IMR-90 (cell line): ENCODE results near the gene TRAPPC3. TPM values are rescaled to one million over a fixed set of nuclear protein-coding genes. Genes with fewer than 3 reads are reported as not detected.

Source experiments
- ATAC-seq: fragments of 200-7000 bp; cut with Tn5 transposase; 2 replicates; pipeline ENCODE4 v1.9.1; 2020; ENCODE audit warnings: low read depth, mild to moderate bottlenecking, moderate library complexity
- BruUV-seq: library from RNA; stranded (reverse); fragments of 400-500 nt; replicated peaks from 2 replicates; lab custom pipeline; 2021; lab: Mats Ljungman, UMichigan
- CTCF ChIA-PET: fragments of 300-600 bp; formaldehyde crosslinking; extraction: SDS; loops from one replicate; lab custom pipeline; 2021; ENCODE audit warnings: antibody characterized with exemption; lab: Yijun Ruan, JAX
- POLR2A ChIA-PET: fragments of 300-600 bp; sonication (Branson Sonifier 250); formaldehyde crosslinking; loops from one replicate; lab custom pipeline; 2022; ENCODE audit warnings: antibody characterized with exemption; ENCODE audit not compliant: unreplicated experiment; lab: Charles Lee
- DNase-seq: peaks from one replicate; pipeline ENCODE4 v3.0.0; 2013
- H2AFZ ChIP-seq: replicated peaks from 2 replicates; pipeline ENCODE3; 2013; ENCODE audit warnings: low read length, mild to moderate bottlenecking; ENCODE audit not compliant: poor library complexity
- H2AK5ac ChIP-seq: 2 replicates; pipeline ENCODE4 v1.6.1; 2013; ENCODE audit warnings: low read depth, low read length, inconsistent platforms
- H2AK9ac ChIP-seq: replicated peaks from 2 replicates; pipeline ENCODE3; 2013; ENCODE audit warnings: mild to moderate bottlenecking, low read depth, low read length, moderate library complexity; ENCODE audit not compliant: poor library complexity
- H2BK120ac ChIP-seq: 2 replicates; pipeline ENCODE4 v1.6.1; 2013; ENCODE audit warnings: low read depth, low read length, inconsistent platforms
- H2BK15ac ChIP-seq: 3 replicates; pipeline ENCODE4 v1.6.1; 2013; ENCODE audit warnings: low read depth, low read length, inconsistent platforms
- H2BK20ac ChIP-seq: 2 replicates; pipeline ENCODE4 v1.6.1; 2013; ENCODE audit warnings: low read depth, mild to moderate bottlenecking, inconsistent platforms, low read length, moderate library complexity
- H2BK5ac ChIP-seq: 2 replicates; pipeline ENCODE4 v1.6.1; 2013; ENCODE audit warnings: mild to moderate bottlenecking, low read depth, low read length, inconsistent platforms; ENCODE audit not compliant: poor library complexity, severe bottlenecking
- H3K14ac ChIP-seq: replicated peaks from 2 replicates; pipeline ENCODE4 v1.6.1; 2013; ENCODE audit warnings: low read depth, low read length, inconsistent platforms
- H3K18ac ChIP-seq: 2 replicates; pipeline ENCODE4 v1.6.1; 2013; ENCODE audit warnings: low read depth, low read length, control low read depth
- H3K23ac ChIP-seq: 2 replicates; pipeline ENCODE4 v1.6.1; 2013; ENCODE audit warnings: low read depth, low read length, inconsistent platforms
- H3K27ac ChIP-seq: 2 replicates; pipeline ENCODE4 v1.5.1; 2013; ENCODE audit warnings: mild to moderate bottlenecking, control low read depth, low read length; ENCODE audit not compliant: insufficient read depth
- H3K27me3 ChIP-seq: 2 replicates; pipeline ENCODE4 v1.6.1; 2013; ENCODE audit warnings: low read length; ENCODE audit not compliant: control insufficient read depth, insufficient read depth
- H3K36me3 ChIP-seq: 2 replicates; pipeline ENCODE4 v1.6.1; 2013; ENCODE audit warnings: low read length, mixed read lengths; ENCODE audit not compliant: control insufficient read depth, insufficient read depth
- H3K4ac ChIP-seq: 2 replicates; pipeline ENCODE4 v1.6.1; 2013; ENCODE audit warnings: low read depth, low read length, inconsistent platforms
- H3K4me1 ChIP-seq: 2 replicates; pipeline ENCODE4 v1.6.1; 2013; ENCODE audit warnings: low read length, mixed read lengths; ENCODE audit not compliant: control insufficient read depth, insufficient read depth
- H3K4me2 ChIP-seq: 2 replicates; pipeline ENCODE4 v1.6.1; 2013; ENCODE audit warnings: low read depth, mild to moderate bottlenecking, control low read depth, low read length, moderate library complexity
- H3K4me3 ChIP-seq: 2 replicates; pipeline ENCODE4 v1.5.1; 2013; ENCODE audit warnings: low read depth, mild to moderate bottlenecking, control low read depth, low read length, moderate library complexity; ENCODE audit not compliant: insufficient read depth
- H3K56ac ChIP-seq: 2 replicates; pipeline ENCODE4 v1.6.1; 2013; ENCODE audit warnings: low read length, inconsistent platforms; ENCODE audit not compliant: insufficient read depth; ENCODE audit errors: extremely low read depth
- H3K79me1 ChIP-seq, 2 experiments: 2 replicates each; pipeline ENCODE4 v1.6.1; 2013; ENCODE audit warnings: low read length in 2 of 2, inconsistent platforms in 1 of 2, low read depth in 1 of 2
- H3K9ac ChIP-seq: 2 replicates; pipeline ENCODE4 v1.6.1; 2013; ENCODE audit warnings: low read depth, low read length, control low read depth
- H3K9me1 ChIP-seq: 2 replicates; pipeline ENCODE4 v1.6.1; 2013; ENCODE audit warnings: low read length, inconsistent platforms; ENCODE audit not compliant: insufficient read depth
- H3K9me3 ChIP-seq: 2 replicates; pipeline ENCODE4 v1.6.1; 2013; ENCODE audit warnings: low read length; ENCODE audit not compliant: control insufficient read depth, insufficient read depth
- H4K20me1 ChIP-seq: 2 replicates; pipeline ENCODE4 v1.6.1; 2013; ENCODE audit warnings: low read length, inconsistent platforms; ENCODE audit not compliant: insufficient read depth
- H4K5ac ChIP-seq: 2 replicates; pipeline ENCODE4 v1.6.1; 2013; ENCODE audit warnings: mild to moderate bottlenecking, low read depth, low read length, control low read depth
- H4K8ac ChIP-seq, 2 experiments: 2 replicates each; pipeline ENCODE4 v1.6.1; 2013; ENCODE audit warnings: low read depth in 2 of 2, low read length in 2 of 2, control low read depth in 1 of 2, inconsistent platforms in 1 of 2
- H4K91ac ChIP-seq: 2 replicates; pipeline ENCODE4 v1.6.1; 2013; ENCODE audit warnings: low read depth, low read length, inconsistent platforms; ENCODE audit not compliant: insufficient read depth
- RCOR1 ChIP-seq: IDR thresholded peaks from 2 replicates; pipeline ENCODE4 v1.6.1; 2012; ENCODE audit warnings: mild to moderate bottlenecking, low read length, improper control_type of control experiment; ENCODE audit not compliant: insufficient replicate concordance
- SMC3 ChIP-seq: fragments of 150-350 bp; IDR thresholded peaks from 2 replicates; pipeline ENCODE4 v1.6.1; 2016; ENCODE audit warnings: low read depth, mild to moderate bottlenecking, antibody characterized with exemption, low read length, moderate library complexity
- WGBS, 2 experiments: methylation state at CpG; one replicate each; pipeline versions ENCODE4 v1.1.5 to v1.1.7; 2013; ENCODE audit warnings: missing lambda C conversion rate in 2 of 2; ENCODE audit not compliant: insufficient read length in 1 of 2; ENCODE audit errors: extremely low coverage in 2 of 2; 5-methylcytosine and 5-hydroxymethylcytosine counted together
- dilution Hi-C: fragments of 300-500 bp; cut with HindIII; formaldehyde crosslinking; loops from one replicate; pipeline ENCODE4 v1.14.3; 2018; ENCODE audit warnings: low sequenced_read_pairs; ENCODE audit not compliant: unreplicated experiment
- in situ Hi-C: fragments of 300-500 bp; cut with MboI; formaldehyde crosslinking; loops from 3 replicates; pipeline ENCODE4 v1.14.3; 2019; ENCODE audit warnings: low sequenced_read_pairs, inconsistent platforms, mixed read lengths
- intact Hi-C: fragments of 100-400 bp; cut with micrococcal nuclease; formaldehyde crosslinking; loops from 2 replicates; pipeline ENCODE4 v1.10.0; 2022
- polyA plus RNA-seq, 3 experiments: library from polyadenylated mRNA; depleted of rRNA; stranded (reverse); fragments of >200 nt; gene quantifications; 2 replicates each; pipeline ENCODE4 v1.2.3, GENCODE V29; 2012; ENCODE audit warnings: low replicate concordance in 1 of 3
- total RNA-seq: library from RNA; depleted of rRNA; stranded (reverse); fragments of >200 nt; gene quantifications from 2 replicates; pipeline ENCODE4 v1.2.3, GENCODE V29; 2012

TRAPPC3 gene
- total and polyA plus RNA-seq, 2 of the 4 experiments (the other 2 are of a cell fraction), result 76.0 to 77.8 TPM

GRCh38 chr1:36118447-36119204 is 30.7 kb downstream of the TRAPPC3 start:
- no TSS peak for BruUV-seq
- Histone ChIP-seq H3K4me2 (no peak overlapping the region), H4K20me1 (no peaks in the 10 kb centered on the region; the same call in 1 of the 2 replicates), H3K18ac (no peak overlapping the region), H2BK20ac (no peak overlapping the region), H3K23ac (no peak overlapping the region), H3K9me1 (no peaks in the 10 kb centered on the region), H4K5ac (no peak overlapping the region), H3K9ac (no peak overlapping the region), H4K8ac (no peak overlapping the region), H2AK5ac (no peak overlapping the region), H3K27ac (no peak overlapping the region), H3K79me1 (no peaks in the 10 kb centered on the region), H3K4me1 (peaks cover 13% of the 10 kb centered on the region), H3K56ac (no peak overlapping the region), H2AK9ac (no peak overlapping the region), H3K14ac (no peak overlapping the region), H3K4me3 (no peak overlapping the region), H3K27me3 (peaks cover 10% of the 10 kb centered on the region), H3K36me3 (no peaks in the 10 kb centered on the region), H2AFZ (no peak overlapping the region), H2BK15ac (no peak overlapping the region), H2BK5ac (no peak overlapping the region), H3K9me3 (no peaks in the 10 kb centered on the region), H4K91ac (no peak overlapping the region), H2BK120ac (no peak overlapping the region), H3K4ac (0 out of 2 replicates have a peak overlapping the region, but pooled peaks have one; percentile 6)
- in situ Hi-C loops, result loop anchor here (25.0 kb wide), 1 partner anchor 294 kb away; no protein-coding TSS in a partner anchor
- dilution Hi-C loops, result no loop called here
- ATAC-seq (peak; percentile 4; the same call in 1 of the 2 replicates), DNase-seq (no peak)
- 80% methylated on average over 1 of the region's 10 CpGs; no CpG with 5 or more reads in 1 of the 2 experiments for WGBS, 2 experiments
- TF ChIP-seq RCOR1, result no peak
- TF ChIP-seq SMC3, result no peak
- intact Hi-C loops, result no loop called here
- ChIA-PET CTCF (interaction anchor here (0.9 to 4.1 kb wide), 2 partner anchors 10 to 16 kb away, joined by 3 to 21 read pairs; no protein-coding TSS in a partner anchor), POLR2A (no interaction called here)
